ENCODE measurements around the gene ANO1. TPM values are rescaled to one million over a fixed set of nuclear protein-coding genes. Genes with fewer than 3 reads are reported as not detected.

The ANO1 gene
- total RNA-seq, 1 experiment from 2014 or later, result 10.9 TPM

GRCh38 chr11:70070706-70071105 lies 7.4 kb upstream of the ANO1 start:
- H3K9me3 ChIP-seq (ENCODE audit: control insufficient read depth, low read depth, low read length), result no peaks in the 10 kb centered on the region
- no peak overlapping the region for H2BK15ac ChIP-seq (ENCODE audit: low read depth, low read length)
- H3K4me1 ChIP-seq (ENCODE audit: insufficient read depth, low read length), result peaks cover 10% of the 10 kb centered on the region
- H4K5ac ChIP-seq (ENCODE audit: insufficient read length, low read depth, low read length), result no peak overlapping the region
- H3K27ac ChIP-seq (ENCODE audit: insufficient read length, low read depth, low read length), result no peak overlapping the region
- H3K4ac ChIP-seq (ENCODE audit: low read depth, low read length), result no peak overlapping the region
- no peak overlapping the region for H3K14ac ChIP-seq (ENCODE audit: insufficient read depth, low read length)
- H3K36me3 Mint-ChIP-seq (ENCODE audit: insufficient read depth in 1 of 3, low read depth in 3 of 3), result no peaks in the 10 kb centered on the region; a peak in 2 of 7 replicates
- H2BK5ac ChIP-seq (ENCODE audit: insufficient read length, low read length), result no peak overlapping the region
- no peaks in the 10 kb centered on the region for H3K79me2 ChIP-seq (ENCODE audit: insufficient read depth, low read length)
- H2AK5ac ChIP-seq (ENCODE audit: insufficient read length, low read length), result no peak overlapping the region
- peaks cover 55 to 65% of the 10 kb centered on the region in 2 experiments for H3K4me1 Mint-ChIP-seq
- H2BK12ac ChIP-seq (ENCODE audit: insufficient read length, low read depth, low read length), result no peak overlapping the region
- H3K23ac ChIP-seq (ENCODE audit: insufficient read length, low read depth, low read length), result no peak overlapping the region
- H2BK120ac ChIP-seq (ENCODE audit: low read depth, low read length, poor library complexity, severe bottlenecking), result no peak overlapping the region
- DNase-seq, result peak; percentile 15
- no peak overlapping the region for H4K91ac ChIP-seq (ENCODE audit: insufficient read length, low read depth, low read length)
- no peak for TF ChIP-seq CTCF (conservative IDR thresholded peaks at IDR 0.05)
- no peak overlapping the region; a peak in 1 of 7 replicates for H3K27ac Mint-ChIP-seq
- no peak overlapping the region for H2BK20ac ChIP-seq (ENCODE audit: low read depth, low read length, poor library complexity, severe bottlenecking)
- no peak overlapping the region for H4K8ac ChIP-seq (replicated peaks; ENCODE audit: insufficient read length, low read depth, low read length)
- no peaks in the 10 kb centered on the region for H4K20me1 ChIP-seq (ENCODE audit: control insufficient read depth, insufficient read depth, insufficient read length)
- no peak overlapping the region for H3K18ac ChIP-seq (ENCODE audit: insufficient read length, low read depth, low read length)
- no CpG with 5 or more reads among the region's 9 CpGs for WGBS (ENCODE audit: extremely low coverage, insufficient read length, low lambda C conversion rate)
- no peak overlapping the region for H3K56ac ChIP-seq (ENCODE audit: insufficient read length, low read depth, low read length)
- no peak overlapping the region for H3K9ac ChIP-seq (ENCODE audit: extremely low read depth, insufficient read length, low read length)
- no peak overlapping the region for H3K4me2 ChIP-seq (ENCODE audit: insufficient read depth, insufficient read length, low read length)
- no peaks in the 10 kb centered on the region for H3K23me2 ChIP-seq (ENCODE audit: insufficient read length, low read depth, low read length, poor library complexity, severe bottlenecking)
- no peak overlapping the region for H3K4me3 Mint-ChIP-seq
- H3T11ph ChIP-seq (ENCODE audit: low read length), result no peak overlapping the region
- peaks cover 50% of the 10 kb centered on the region for H3K27me3 Mint-ChIP-seq (ENCODE audit: low read depth)
- H3K79me1 ChIP-seq (ENCODE audit: insufficient read depth, low read depth, low read length, poor library complexity, severe bottlenecking), result no peaks in the 10 kb centered on the region
- H2AFZ ChIP-seq (ENCODE audit: low read length), result no peak overlapping the region
- H3K27me3 ChIP-seq (ENCODE audit: insufficient read depth, low read length), result no peaks in the 10 kb centered on the region; the same call in 1 of the 2 replicates
- H3K9me3 Mint-ChIP-seq, result no peaks in the 10 kb centered on the region

Data from H9 (cell line).